Measurements from ENCODE around the gene NSUN7. TPM values are rescaled to one million over a fixed set of nuclear protein-coding genes. Genes with fewer than 3 reads are reported as not detected.
A peak's percentile ranks its signal among the peaks of the same experiment; 100 is the strongest.
"Not testable (repeated sequence)": the region's sequence is repeated elsewhere in the genome, so short reads cannot be mapped to it uniquely, and the experiment has no call there.

Gene NSUN7
- total RNA-seq, 1 donor from 2014 or later: not detected

DNA sequence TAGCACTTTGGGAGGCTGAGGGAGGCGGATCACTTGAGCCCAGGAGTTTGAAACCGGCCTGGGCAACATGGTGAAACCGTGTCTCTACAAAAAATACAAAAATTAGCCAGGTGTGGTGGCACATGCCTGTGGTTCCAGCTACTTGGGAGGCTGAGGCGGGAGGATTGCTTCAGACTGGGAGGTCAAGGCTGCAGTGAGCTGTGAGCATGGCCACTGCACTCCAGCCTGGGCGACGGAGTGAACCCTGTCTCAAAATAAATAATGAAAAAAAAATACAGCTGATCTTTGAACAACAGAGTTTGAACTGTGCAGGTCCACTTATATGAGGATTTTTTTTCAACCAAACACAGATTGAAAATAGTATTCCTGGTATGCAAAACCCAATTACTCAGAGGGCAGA is 67.4 kb downstream of the NSUN7 start:
- not testable (repeated sequence) for DNase-seq (ENCODE audit: low read depth)

DNA sequence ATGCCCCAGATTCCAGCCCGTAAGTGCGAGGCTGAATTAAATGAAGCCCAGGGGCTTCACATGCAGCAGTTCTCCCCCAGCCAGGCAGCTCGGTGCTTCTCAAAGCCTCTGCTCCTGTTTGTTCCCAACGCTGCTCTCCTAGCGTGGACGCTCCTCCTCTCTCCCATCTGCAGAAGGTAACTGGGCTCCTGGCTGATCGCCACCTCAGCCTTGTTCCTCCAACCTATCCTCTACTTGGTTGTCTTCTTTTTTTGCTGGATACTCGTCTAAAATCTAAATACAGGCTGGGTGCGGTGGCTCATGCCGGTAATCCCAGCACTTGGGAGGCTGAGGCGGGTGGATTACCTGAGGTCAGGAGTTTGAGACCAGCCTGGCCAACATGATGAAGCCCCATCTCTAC is 70.3 kb downstream of the NSUN7 start:
- DNase-seq (ENCODE audit: low read depth): no peak

DNA sequence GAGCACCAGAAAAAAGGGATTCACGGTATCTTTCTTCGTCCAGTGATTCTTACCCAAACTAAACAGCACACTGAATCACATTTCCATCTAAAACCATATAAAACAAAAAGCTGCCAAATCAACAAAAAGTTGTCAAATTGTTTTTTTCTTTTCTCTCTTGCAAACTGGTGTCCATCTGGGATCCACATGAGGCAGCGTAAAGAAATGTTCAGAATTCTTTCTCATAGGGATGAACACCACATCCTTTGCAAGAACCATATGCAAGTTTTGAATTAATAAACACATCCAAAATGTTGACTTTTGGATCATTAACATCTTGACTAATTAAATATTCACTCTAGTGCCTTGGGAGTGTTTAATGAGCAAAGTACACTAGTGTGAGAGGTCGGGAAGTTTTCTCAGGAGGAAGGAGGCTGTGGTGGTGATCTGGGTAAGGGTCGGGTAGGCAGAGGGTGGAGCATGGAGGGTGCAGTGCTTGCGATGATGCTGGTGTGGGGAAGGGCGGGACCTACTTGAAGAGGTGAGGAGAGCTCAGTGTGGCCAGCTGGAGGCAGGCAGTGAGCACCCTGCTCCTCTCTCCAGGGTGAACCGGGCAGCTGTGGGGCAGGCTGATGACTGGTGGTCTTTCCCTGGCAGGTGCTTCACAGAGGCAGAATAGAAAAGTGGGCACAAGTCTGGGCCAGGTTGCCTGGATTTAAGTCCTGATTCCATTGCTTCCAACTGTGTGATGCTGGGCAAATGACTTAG is 72.8 kb downstream of the NSUN7 start:
- DNase-seq (ENCODE audit: low read depth): no peak

DNA sequence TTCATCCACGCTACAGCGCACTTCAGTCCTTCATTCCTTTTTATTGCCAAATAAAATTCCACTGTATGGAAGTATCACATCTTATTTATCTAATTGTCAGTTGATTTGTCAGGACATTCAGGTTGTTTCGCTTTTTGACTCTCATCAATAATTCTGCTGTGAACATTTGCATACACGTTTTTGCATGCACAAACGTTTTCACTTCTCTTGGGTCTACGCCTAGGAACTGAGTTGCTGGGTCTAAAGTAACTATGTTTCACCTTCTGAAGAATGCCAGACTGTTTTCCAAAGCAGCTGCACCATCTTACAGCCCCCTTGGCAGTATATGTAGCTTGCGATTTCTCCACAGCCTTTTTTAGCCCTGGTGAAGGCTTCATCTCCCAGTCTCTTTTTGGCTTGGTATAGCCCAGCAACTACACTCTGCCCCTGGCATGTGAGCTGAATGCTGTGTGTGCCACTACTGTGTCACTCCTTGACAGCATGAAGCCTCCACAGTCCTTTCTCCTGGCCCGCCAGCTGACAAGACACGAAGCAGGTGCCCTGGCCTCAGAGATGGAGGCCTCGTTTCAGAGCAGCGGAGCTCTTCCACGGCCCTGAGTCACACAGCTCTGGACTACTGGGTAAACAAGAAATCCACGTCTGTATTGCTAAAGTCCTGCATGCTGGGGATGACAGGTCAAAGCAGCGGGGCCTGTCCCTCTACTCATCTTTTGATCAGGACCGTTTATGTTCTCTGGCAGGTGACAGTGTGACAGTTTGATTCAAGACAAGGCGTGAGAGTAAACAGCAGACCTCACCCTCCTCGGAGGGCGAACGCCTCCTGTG is 75.5 kb downstream of the NSUN7 start:
- no peak for DNase-seq (ENCODE audit: low read depth)

DNA sequence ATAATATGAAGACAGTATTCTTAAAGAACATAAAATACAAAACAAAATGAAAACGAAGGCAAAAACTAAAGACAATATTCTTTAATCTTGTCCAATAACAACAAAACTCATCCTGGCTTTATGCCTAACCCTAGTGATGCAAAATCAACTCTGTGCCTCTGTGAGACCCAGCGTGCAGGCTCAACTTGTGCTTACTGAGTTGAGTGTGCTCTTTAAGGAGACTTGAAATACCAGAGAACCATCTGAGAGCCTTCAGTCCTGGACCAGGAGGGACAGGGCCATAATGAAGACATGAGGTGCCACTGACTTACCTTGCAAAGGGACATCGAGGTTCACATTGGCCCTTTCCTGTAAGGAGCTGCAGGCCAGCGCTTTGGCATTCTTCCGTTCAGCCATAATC is 77.1 kb downstream of the NSUN7 start:
- no peak for DNase-seq (ENCODE audit: low read depth)

DNA sequence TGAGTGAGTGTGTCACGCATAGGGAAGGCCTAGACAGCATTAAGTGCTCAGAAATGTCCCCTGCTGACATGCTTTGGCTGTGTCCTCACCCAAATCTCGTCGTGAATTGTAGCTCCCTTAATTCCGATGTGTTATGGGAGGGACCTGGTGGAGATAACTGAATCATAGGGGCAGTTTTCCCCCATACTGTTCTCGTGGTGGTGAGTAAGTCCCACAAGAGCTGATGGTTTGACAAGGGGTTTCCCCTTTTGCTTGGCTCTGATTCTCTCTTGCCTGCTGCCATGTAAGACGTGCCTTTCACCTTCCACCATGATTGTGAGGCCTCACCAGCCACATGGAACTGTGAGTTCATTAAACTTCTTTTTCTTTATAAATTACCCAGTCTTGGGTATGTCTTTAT is 78.0 kb downstream of the NSUN7 start:
- no peak for DNase-seq (ENCODE audit: low read depth)

DNA sequence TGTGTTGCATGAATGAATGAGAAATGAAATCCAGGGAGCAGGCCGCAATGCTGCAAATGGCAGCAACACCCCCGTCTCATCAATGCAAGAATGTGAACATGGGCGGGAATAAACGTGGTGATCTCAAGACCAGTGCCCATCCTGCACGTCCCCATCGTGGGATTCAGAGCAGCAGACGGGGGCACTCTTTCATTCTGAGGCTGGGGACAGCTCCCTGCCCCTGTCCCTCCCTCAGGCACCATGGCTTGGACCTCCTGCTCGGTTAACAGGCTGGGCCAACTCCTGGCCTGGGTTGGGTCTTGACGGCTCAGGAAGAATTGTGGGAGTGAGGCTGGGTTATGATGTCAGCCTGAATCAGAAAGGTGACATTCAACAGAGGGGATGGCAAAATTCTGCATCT is 78.9 kb downstream of the NSUN7 start:
- no peak for DNase-seq (ENCODE audit: low read depth)

DNA sequence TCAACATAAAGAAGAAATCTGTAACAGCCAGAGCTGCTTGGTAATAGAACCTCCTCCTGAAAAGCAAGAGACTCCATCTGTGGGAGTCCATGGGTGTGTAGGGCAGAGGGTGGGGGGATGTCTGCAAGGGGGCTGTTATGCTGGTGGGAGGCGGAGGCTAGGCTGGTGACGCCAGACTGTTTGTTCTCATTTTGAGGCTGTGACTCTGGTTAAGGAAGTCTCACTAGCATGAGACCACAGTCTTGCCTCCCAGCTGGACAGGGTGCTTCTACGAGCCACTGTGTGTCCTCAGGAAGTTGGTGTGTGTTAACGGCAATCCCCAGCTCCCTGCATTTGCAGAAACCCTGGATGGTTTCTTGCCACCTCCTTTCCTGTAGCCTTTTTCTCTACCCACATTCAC is 79.8 kb downstream of the NSUN7 start:
- no peak for DNase-seq (ENCODE audit: low read depth)

DNA sequence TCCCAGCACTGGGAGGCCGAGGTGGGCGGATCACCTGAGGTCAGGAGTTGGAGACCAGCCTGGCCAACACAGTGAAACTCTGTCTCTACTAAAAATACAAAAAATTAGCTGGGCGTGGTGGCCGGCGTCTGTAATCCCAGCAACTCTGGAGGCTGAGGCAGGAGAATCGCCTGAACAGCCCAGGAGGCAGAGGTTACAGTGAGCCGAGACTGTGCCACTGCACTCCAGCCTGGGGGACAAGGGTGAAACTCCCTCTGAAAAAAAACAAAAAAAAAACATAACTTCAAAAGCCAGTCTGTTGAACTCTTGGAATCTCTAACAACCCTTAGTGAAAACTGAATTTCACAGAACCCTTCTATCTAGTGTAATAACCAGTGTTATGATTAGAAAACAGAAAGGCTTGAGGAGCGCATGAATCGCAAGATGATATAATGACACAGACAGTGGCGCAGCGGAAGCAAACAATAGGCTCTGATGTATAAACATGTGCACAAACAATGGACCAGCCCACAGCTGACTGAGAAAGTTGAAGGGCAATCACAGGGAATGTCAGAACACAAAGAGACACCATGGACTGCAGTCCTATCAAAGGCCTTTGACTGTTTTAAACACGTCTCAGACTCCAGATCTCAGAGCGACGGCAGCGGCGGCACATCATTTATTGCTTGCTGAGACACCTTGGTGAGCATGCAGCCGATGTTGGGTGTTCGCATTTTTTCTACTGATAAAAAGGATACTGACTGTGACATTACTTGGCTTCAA is 81.6 kb downstream of the NSUN7 start:
- DNase-seq (ENCODE audit: low read depth): no peak

DNA sequence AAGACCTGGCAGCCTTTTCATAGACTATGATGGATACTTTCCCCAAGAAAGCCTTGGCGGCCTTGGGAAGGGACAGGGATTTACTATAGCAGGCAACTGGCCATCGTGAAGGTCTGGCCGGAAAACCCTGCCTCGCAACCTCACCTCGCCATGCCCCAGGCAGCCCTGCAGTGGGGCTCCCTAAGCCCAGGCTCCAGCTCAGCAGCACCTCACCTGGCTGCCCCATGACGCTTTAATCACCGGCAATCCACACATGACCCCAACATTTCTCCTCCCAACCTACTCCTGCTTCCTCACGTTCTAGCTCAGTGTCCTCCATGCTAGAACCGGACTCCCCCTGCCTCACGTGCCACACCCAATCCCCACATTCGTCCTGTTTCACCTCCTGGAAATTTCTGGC is 82.4 kb downstream of the NSUN7 start:
- DNase-seq (ENCODE audit: low read depth): no peak

DNA sequence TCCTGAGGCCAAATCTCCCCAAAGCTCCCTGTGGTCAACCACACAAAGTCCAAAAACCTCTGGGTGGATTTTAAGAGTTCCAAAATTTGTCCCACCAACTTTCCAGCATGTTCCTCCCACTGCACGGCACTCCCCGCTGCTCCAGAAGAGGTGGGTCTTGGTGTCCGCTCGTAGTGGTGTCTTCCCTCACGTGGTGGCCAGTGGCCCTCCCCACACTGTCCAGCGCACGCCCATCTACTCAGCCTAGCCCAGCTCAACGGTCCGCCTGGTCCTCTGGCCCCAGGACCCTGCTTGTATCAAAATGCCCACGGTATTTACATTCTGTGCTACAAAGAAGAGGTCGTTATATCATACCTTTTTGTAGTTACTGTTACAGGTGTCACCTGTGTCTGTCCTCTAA is 83.5 kb downstream of the NSUN7 start:
- DNase-seq (ENCODE audit: low read depth): no peak

DNA sequence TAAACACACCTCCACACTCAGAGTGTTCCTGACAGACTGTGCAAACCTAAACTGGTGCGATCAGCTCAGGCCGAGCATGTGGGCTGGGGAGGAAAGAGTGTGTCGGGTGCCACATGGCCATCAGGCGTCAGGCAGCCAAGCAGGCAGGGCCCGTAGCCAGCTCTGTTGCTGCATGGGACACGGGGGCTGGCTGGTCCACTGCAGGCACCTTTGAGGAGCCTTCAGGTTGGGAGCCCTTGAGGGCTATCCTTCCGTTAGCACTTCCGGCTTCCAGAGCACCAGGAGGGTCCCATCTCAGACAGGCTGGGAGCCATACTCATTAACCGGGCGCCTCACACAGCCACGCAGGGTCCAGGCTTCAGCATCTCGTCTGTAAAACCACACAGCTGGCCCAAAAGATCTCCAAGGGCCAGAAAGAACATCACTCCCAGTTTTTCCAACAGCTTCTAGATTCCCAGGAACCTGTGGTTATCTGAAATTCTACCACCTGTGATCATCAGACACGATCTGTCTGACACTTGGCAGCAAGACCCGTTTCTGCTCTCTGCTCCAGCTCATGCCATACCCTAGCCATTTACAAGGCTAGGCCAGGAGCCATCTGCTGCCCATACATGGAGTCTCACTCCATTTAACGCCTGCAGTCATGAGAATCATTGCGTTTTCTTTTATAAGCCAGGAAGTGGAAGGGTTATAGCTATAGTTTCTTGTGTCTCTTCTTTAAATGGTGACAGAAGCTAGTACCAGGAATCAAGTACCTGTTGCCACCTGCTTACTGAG is 87.5 kb downstream of the NSUN7 start:
- DNase-seq (ENCODE audit: low read depth): peak; percentile 28

DNA sequence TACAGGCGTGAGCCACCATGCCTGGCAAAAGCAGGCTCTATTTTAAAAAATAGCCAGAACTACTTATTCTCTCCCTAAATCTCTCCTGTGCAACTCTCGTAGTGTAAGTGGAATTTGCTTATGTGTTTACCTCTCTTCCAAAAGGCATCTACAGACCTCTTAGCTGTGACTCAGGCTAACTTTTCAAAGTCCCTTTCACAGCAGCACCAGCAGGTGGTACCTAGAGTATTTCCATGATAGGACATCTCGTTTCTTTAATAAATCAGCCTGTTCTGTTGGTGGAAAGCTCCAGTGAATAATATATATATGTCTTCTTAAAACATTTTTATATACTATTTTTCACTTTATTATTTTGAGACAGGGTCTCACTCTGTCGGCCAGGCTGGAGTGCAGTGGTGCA is 89.0 kb downstream of the NSUN7 start:
- DNase-seq (ENCODE audit: low read depth): no peak

DNA sequence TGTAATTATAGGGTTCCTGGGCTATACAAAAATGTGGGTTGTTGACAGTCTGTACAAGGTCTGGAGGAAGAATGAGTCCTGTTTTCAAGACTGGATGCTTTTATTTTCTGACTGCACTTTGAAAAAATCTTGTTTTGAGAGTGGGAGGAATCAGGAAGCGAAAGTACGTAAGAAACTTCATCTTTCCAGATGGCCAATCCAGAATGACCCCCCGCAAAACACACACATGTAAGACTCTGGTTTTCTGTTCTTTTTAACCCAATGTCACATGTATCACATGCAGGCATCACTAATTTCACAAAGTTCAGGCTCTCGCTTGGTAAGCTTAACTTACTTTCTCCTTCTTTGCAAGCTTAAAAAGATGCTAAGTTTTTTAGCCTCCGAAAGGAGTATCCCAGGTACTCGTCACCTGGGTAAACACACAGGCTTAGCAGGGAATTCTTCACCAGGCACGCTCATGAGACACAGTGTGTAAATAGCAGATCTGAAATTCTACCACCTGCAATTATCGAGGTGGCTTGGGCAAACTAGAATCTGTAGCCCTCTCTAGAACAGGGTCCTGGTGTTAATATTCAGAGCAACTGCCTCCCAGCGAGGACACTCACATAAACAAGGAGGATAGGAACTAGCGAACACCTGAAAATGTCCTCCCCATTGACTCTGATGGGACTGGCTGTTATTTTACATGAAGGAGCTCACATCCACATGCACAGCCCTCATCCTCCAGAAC is 90.7 kb downstream of the NSUN7 start:
- no peak for DNase-seq (ENCODE audit: low read depth)

DNA sequence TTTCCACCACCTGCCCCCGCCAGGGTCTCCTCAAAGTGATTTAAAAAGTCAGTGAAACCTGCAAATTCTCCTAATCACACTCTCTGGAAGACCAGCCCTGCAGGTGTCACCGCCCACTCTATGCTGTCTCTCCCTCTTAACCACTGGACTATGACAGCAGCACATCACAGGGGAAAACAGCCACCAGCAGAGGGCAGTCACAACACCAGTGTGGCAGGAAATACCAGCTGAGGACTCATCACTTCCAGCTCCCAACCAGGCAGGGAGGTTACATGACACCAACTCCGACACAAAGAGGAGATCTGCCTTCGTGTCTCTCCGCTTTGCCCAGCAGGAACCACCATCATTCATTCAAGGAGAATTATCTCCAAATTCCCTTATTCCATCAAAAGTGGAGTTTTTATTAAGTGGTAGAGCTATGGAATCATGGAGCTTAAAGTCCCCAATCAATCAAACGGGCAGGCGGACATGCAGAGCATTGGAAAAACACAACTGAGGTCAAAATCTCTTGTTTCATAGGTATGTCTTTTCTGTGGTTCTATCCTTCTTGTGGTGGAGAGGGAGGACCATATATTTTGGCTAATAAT is 91.3 kb downstream of the NSUN7 start:
- peak; percentile 88 for DNase-seq (ENCODE audit: low read depth)

DNA sequence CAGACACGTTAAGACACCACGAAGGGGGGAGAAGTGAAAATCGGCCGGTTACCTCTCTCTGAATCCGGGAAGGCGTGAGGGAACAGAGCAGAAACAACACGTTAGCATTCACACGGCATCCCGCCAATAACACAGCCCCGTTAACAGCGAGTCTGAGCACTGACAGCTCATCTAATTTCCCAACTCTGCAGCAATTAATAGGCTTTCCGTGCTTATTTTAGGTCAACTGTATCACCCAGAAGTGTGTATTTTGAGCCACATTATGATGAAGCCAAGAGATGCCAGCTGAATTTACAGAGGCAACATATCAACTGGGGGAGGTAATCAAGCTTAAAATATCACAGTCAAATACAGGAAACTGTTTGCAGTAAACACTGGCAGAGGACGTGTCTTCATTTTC is 92.6 kb downstream of the NSUN7 start:
- DNase-seq (ENCODE audit: low read depth): peak; percentile 75

DNA sequence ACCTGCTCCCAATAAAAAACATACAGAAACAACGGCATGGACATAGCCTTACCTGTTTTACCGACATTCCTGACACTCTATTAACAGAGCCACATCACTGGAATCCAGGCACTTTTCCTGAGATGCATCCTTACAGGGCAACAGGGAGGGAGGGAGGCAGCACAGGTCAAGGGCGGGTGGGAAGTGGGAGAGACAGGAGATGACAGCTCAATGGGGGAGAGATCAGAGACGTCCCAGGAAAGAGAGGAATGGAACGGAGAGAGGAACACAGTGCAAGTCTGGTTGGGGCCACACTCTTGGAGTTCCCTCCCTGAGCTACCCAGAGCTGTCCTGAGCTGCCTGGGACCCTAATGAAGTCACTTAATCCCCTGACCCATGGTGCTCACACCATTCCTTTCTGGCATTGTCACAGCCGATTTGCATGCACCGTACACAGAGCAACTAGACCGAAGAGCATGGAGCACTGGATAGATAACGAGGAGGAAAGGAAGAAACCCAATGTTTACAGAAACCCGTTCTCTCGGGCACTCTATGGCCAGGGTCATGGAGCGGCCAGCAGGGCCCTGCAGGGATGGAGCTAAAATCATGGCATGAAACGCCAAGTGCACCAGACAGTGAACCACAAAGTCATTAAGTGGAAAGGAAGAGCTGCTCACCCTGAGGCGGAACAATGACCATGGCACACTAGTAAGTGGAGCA is 93.1 kb downstream of the NSUN7 start:
- no peak for DNase-seq (ENCODE audit: low read depth)

DNA sequence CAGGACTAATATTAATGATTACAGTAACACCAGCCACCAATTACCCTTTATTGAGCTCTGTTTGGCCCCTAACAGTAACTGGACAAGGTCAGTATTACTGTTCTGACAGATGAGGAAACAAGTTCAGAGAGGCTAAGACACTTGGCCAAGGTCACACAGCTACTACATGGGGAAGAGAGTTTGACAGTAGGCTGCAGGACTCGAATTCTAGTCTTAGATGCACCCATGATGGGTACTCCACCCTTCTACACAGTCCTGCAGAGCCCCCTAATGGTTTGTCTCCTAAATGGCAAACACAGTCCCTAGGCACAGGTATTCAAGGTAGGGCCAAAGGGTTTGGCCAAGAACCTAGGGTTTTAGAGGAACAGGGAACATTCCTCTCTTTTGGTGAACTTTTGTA is 93.9 kb downstream of the NSUN7 start:
- DNase-seq (ENCODE audit: low read depth): no peak

DNA sequence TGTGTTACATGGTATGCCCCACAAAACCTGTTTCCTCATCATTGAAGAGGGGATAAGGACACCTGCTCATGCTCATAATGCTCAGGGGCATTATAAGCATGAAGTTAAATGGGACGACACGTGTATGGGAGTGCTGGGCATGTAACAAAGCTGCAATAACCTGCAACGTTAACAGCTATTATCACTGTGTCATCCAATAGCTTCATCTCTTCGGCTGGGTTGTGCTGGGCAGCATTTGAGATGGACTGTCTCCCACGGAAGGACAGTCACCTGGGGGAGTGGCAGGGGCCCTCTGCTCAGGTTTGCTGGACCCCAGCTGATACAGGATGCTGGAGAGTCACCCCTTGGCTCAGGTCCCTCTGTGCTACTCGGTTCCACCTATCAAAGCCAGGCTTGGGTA is 94.5 kb downstream of the NSUN7 start:
- DNase-seq (ENCODE audit: low read depth): no peak

Data from myocyte (in vitro differentiated cells).